ENCODE data around the gene MAPK6.

MAPK6 gene

DNA sequence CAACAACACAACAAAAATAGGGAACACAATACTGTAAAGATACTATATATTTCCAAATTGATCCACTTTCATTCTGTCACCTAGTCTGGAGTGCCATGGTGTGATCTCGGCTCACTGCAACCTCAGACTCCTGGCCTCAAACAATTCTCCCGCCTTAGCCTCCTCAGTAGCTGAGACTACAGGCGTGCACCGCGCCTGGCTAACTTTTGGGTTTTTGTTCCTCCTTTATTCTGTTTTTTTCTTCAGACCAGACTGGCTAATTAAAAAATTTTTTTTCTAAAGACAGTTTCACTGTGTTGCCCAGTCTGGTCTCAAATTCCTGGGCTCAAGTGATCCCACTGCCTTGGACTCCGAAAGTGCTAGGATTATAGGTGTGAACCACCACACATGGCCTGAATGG lies 88.2 kb downstream of the MAPK6 start:
- DNase-seq = no peak

GRCh38 chr15:52109559-52110451 lies 90.8 kb downstream of the MAPK6 start:
- no peak for DNase-seq

GRCh38 chr15:52111517-52112202 lies 92.6 kb downstream of the MAPK6 start:
- no peak for DNase-seq

GRCh38 chr15:52112203-52112750 lies 93.3 kb downstream of the MAPK6 start:
- DNase-seq = peak; percentile 79

DNA sequence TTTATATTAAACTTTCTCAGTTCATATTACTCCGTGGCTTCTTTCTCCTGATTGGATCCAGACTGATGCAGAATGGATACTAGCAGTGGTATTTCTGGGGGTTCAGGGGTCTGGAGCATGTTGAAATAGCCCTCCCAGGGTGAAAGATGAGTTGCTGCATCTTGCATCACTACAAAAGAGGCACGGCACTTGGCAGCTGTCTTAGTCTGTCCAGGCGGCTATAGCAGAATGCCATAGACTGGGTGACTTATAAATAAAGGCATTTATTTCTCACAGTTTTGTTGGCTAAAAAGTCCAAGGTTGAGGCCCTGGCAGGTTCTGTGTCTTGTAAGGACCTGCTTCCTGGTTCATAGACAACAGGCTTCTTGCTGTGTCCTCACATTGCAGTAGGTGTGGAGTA lies 94.2 kb downstream of the MAPK6 start:
- DNase-seq = no peak

- no peak for DNase-seq
Measured at GRCh38 chr15:52113708-52114107, 94.7 kb downstream of the MAPK6 start.

DNA sequence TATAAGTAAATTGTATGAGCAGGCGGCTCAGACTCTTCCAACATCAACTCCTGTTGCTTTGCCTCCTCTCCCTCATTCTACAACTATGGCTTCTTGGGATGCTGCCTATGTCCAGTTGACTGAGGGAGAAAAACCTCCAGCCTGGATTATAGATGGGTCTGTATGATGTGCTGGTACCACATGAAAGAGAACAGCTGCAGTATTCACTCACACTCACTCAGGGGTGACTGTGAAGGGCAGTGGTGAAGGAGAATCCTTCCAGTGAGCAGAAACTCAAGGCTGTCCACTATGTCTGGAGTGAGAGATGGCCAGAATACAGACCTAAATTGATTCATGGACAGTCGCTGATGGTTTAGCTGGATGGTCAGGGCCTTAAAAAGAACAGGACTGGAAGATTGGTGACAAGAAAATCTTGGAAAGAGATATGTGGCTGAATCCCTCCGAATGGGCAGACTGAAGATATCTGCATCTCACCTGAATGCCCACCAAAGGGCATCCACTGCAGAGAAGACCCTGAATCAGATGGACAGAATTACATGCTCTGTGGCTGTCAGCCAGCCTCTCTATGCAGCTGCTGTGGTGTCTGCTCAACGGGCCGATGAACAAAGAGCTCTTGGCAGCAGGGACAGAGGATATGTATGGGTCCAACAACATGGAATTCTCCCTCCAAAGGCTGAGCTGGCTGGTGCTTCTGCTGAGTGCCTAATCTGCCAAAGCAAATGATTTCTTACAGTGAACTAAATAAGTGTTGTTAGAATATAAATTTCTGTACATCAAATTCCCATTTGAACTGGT lies 95.4 kb downstream of the MAPK6 start:
- no peak for DNase-seq

DNA sequence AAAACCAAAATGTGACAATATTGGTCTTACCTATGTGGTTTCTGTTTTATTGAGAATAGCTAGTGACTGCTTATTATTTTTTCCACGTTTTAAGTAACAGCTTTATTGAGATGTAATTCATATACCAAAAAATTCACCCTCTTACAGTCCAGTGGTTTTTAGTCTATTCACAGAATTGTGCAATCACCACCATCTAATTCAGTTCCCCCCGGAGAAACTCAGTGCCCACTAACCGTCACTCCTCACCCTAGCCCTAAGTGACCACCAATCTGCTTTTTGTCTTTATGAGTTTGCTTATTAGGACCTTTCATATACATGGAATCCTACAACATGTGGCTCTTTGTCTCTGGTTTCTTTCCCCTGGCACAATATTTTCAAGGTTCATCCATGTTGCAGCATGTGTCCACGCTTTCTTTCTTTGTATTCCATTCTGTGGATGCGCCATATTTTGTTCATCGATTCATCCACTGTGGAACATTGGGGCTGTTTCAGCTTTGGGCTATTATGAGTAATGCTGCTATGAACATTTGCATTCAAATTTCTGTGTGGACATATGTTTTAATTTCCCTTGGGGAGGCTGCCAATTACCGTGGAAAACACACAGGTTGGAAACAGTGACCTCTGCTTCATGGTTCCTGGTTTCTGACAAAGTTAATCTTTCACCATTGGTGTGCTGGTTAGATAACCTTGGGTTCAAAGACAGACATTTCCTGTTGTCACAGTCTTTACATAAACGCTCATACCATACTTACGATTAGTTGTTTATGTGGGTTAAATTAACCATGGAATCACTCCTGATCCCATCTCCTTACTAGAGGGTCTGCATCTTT lies 96.8 kb downstream of the MAPK6 start:
- no peak for DNase-seq
